ENCODE measurements around the gene CDH23.

CDH23 gene

GRCh38 chr10:71536332-71536731, 139.6 kb downstream of the CDH23 start:
- intact Hi-C loops (cut with DNase I; ENCODE audit: low total_unique reads): no loop called here

GRCh38 chr10:71537125-71537524, 140.4 kb downstream of the CDH23 start:
- H3K4me1 ChIP-seq: no peaks in the 10 kb centered on the region
- no peak for TF ChIP-seq CTCF (IDR thresholded peaks at IDR 0.05)
- no peaks in the 10 kb centered on the region for H3K36me3 ChIP-seq
- no peaks in the 10 kb centered on the region for H3K9me3 ChIP-seq
- no peak overlapping the region for H3K4me3 ChIP-seq
- no peak for DNase-seq
- intact Hi-C loops (cut with DNase I; ENCODE audit: low total_unique reads): no loop called here
- no peaks in the 10 kb centered on the region for H3K27me3 ChIP-seq
- no peak overlapping the region for H3K27ac ChIP-seq

More at GRCh38 chr10:71536332-71536731, 139.6 kb downstream of the CDH23 start:
- TF ChIP-seq CTCF (IDR thresholded peaks at IDR 0.05): no peak
- no peak overlapping the region for H3K4me3 ChIP-seq
- no peak overlapping the region for H3K27ac ChIP-seq
- no peaks in the 10 kb centered on the region for H3K4me1 ChIP-seq
- no peaks in the 10 kb centered on the region for H3K36me3 ChIP-seq
- no peaks in the 10 kb centered on the region for H3K9me3 ChIP-seq
- no peaks in the 10 kb centered on the region for H3K27me3 ChIP-seq
- no peak for DNase-seq

- Histone ChIP-seq H3K36me3 (no peaks in the 10 kb centered on the region), H3K9me3 (no peaks in the 10 kb centered on the region), H3K27ac (no peak overlapping the region), H3K4me3 (no peak overlapping the region), H3K4me1 (no peaks in the 10 kb centered on the region), H3K27me3 (no peaks in the 10 kb centered on the region)
- intact Hi-C loops (cut with DNase I; ENCODE audit: low total_unique reads): no loop called here
- no peak for DNase-seq
- no peak for TF ChIP-seq CTCF (IDR thresholded peaks at IDR 0.05)
Observed at GRCh38 chr10:71537681-71538080, 141.0 kb downstream of the CDH23 start.

GRCh38 chr10:71538608-71539260, 142.0 kb downstream of the CDH23 start:
- no peak for DNase-seq
- TF ChIP-seq CTCF (IDR thresholded peaks at IDR 0.05): no peak
- H3K27ac ChIP-seq: no peak overlapping the region
- no peaks in the 10 kb centered on the region for H3K9me3 ChIP-seq
- no peaks in the 10 kb centered on the region for H3K4me1 ChIP-seq
- intact Hi-C loops (cut with DNase I; ENCODE audit: low total_unique reads): no loop called here
- no peak overlapping the region for H3K4me3 ChIP-seq
- no peaks in the 10 kb centered on the region for H3K36me3 ChIP-seq
- no peaks in the 10 kb centered on the region for H3K27me3 ChIP-seq

- intact Hi-C loops (cut with DNase I; ENCODE audit: low total_unique reads): no loop called here
- no peak for DNase-seq
- Histone ChIP-seq H3K4me1 (no peaks in the 10 kb centered on the region), H3K4me3 (no peak overlapping the region), H3K27ac (no peak overlapping the region), H3K9me3 (no peaks in the 10 kb centered on the region), H3K36me3 (no peaks in the 10 kb centered on the region), H3K27me3 (no peaks in the 10 kb centered on the region)
- no peak for TF ChIP-seq CTCF (IDR thresholded peaks at IDR 0.05)
Observed at GRCh38 chr10:71539442-71540118, 142.9 kb downstream of the CDH23 start.
